HG02973 (cell line): Measurements from ENCODE around the gene MICAL2.

ENCODE experiments used
- ATAC-seq: cut with Tn5 transposase; IDR thresholded peaks from one replicate; pipeline ENCODE4 v1.9.1; 2021; ENCODE audit warnings: moderate library complexity; ENCODE audit not compliant: unreplicated experiment

Gene MICAL2

DNA sequence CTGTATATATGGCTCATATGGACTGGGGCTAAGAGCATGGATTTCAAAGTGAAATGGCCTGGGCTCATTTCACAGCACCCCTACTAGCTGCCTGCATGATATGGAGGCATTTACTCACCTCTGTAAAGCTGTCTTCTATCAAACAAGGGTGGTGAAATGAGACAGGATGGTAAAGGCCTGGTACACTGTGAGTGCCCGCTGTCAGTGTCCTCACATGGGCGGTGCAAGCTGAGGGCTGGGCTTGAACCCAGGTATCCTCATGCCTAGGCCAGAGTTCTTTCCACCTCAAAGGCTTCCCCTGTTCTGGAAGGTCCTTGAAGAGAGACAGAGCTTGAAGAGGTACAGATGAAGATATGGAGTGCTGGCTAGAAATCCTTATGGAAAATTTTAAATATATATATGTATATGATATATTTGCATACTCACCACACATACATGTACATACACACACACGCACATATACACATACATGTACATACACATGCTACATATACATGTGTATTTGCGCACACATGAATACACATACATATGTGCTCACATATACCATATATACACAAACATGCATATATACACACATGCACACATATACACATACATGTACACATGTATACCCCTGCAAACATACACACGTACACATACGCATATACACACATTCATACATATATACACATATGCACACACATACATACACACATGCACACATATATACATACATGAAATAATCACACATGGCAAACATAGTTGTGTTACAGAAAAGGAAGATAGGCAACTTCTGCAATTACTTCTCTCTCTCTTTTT, 44.7 kb downstream of the MICAL2 start:
- ATAC-seq, result no peak

DNA sequence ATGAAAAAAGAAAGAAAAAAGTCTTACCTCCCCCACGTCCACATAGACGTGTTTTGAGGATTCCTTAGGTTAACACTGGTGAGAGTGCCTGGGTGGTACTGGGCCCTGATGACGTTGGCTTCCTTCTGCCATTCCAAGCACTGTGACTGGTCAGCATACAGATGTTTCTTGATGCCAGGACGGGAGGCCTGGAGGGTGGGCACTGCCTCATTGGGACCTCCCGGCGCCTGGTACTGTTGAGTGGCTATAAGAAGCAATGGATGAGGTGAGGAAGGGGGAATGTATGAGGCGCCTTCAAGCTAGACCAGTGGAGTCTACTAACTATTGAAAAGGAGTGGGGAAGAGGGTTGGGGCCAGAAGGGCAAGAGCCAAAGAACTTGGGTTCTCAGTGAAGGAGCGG, 45.3 kb downstream of the MICAL2 start:
- ATAC-seq, result no peak

DNA sequence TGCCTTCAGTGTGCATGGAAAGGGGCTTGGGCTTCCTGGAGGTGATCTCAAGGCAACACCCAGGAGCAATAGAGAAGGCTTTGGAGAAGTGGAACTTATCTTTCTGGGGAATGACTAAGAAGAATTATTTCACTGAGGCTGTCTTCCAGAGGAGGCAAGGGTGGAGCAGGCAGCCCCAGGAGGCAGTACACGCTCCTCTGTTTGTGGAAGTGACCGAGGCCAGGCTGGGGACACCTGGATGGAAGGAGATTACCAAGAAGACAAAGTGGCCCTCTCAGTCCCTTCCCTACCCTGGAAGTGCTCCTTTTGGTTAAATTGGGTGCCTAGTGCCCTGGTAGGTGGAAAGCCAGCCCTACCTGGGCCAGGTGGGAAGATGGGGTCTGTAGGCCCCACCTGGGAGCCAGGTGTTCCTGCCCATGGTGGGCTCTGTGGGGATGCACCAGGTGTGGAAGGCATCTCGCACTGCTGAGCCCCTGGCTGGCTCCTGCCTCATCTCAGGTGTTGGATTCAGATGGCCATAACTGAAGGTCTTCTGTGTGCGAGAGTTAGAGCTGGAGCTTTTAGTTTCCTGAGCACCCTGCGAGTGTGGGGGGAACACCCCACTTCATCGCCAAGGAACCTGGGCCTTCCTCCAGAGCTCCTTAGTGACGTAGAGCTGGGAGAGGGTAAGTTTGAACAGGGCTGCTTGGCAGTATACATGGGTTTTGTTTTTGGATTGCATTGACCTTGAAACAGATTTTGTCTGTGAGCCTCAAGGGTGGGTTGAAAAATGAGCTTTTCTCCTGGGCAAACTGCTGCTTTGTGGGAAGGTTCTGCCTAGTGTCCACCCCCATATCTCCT, 46.1 kb downstream of the MICAL2 start:
- ATAC-seq, result no peak

DNA sequence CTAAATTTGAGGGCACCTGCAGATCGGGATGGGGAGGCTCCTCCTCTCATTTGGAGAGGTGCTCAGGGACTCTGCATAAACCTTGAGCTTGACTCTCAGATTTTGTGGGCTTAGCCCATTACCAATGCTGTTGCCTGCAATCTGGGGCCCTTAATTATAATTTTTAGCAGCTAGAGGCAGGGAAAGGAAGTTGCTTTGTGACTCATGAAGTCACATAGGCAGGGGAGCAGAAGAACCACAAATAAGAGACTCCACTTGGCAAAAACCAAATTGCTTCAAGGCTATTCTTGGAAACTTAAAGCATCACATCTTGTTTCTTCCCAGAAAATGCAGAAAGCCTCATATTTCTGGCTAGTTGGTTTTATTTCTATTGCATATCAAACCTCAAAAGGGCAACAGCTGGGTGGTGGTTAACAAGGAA, 46.9 kb downstream of the MICAL2 start:
- ATAC-seq, result no peak

DNA sequence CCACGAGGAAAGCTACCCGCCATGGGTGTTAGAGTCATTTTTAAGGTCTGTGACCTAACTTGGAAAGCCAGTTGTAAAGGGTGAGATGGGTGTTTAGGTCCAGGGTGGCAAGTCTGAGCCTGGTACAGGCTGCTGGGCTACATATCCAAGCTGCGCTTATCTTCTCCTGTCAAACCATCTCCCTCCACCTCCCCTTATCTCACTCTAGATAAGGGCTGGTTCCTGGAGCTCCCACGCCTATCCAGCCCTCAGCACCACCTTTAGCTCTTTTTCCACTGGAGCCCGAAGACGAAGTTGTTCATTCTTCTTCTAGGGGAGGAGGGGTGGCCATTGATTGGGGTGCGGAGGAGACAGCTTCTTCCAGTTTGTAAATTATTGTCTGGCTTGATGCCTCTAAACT, 48.5 kb downstream of the MICAL2 start:
- ATAC-seq, result no peak

DNA sequence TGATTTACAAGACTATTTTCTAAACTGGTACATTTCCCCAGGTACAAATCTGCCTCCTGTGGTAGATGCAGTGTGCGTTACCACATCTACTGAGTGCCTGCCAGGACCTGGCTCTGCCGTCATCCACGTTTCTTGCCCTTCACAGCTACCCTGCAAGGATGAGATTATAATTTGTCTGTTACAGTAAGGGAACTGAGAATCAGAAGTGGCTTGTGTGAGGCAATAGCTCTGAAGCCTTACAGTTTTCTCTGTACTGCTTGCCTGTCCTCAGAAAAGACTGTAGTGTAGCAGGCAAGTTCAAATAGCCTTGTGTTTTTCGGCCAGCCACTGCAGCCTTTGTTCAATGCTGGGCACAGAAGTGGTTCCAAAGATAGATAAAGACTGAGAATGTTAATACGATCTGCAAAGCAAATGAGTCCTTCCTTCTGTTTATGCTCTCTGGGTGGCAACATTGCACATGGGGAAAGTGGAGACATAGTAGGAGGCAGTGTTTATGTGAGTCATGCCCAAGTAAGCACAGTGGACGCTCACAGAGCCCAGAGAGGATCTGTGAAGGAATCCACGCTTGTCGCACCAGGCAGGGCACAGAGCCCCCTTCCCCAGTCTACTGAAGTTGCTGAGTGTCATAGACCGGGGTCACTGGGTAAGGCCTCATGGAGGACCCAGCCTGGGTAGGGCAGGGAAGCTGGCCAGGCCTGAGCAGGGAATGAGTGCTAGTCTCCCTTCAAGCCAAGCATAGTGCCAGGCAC, 49.1 kb downstream of the MICAL2 start:
- ATAC-seq, result no peak

DNA sequence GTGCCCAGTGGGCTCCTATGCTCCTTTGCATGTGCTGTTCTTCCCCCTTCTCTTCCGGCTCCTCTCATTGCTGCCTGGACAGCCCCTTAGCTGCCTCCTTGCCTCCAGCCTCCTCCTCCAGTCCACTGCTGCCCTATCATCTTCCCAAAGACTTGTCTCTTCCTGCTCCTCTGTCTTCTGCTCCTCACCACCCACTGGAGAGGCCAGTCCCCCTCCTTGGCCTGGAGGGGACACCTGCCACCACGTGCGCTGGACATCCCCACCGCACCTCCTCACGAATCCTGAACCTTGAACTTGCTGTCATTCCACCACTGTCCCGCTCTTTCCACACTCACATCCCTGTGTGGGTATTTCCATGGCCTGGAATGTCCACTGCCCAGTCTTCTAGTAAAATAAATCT, 49.8 kb downstream of the MICAL2 start:
- no peak for ATAC-seq

DNA sequence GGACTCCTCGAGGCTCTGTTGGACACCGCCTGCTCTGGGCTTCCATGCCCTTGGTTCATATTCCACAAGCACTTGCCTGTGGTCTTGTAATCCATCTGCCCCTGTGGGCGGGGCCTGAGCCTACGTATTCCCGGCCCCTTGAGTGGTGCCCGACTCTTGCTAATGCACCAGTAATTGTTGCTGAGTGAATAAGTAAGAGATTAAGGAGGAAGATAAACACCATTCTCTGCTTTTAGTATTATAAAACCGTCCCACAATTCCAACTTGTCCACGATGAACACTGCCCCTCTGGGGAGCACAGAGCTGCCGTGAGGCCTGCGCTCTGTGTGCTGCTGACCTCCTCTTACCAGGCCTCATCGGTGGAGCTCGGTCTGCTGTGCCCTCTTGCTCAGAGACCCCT, 50.3 kb downstream of the MICAL2 start:
- no peak for ATAC-seq

DNA sequence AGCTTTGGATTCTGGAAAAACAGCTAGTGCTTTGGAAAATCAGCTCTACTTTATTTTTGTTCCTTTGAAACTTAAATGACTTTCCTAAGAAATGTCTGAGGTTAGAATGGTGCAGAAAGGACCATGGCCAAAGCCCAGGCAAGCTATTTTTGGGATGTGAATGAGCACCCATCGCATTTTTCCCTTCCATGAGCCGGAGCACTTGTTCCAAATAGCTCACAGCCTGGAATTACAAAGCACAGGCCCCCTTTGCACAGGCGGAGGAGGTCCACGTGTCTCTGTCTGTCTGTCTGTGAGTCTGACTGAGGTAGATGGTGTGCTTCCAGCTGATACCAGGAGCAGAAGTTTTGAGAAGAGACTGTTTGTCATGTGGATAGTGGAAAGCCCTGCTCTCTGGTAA, 50.7 kb downstream of the MICAL2 start:
- ATAC-seq, result no peak

DNA sequence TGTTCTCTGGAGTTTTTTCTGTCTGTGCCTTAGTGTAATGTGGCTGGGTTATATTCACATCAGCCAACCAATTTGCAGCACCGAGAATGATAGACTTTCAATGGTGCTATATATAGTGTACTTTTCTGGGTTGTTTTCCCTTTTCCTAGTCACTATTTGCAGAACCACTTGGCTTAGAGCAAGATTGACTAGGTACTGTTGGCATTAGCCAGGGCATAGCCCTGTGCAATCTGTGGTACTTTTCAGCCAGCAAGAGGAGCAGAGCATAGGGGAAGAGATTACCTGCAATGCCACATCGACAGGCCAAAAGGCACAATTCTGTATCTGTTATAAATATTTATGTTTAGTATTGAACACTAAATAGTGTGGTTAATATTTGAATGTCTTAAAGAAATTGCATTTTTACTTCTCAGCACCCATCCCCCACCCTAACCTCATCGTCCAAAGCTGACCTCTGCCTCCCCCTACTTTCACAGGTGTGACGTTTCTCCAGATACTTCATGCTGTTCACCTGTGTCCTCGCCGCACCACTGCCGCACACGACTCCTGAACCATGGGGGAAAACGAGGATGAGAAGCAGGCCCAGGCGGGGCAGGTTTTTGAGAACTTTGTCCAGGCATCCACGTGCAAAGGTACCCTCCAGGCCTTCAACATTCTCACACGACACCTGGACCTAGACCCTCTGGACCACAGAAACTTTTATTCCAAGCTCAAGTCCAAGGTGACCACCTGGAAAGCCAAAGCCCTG, 51.4 kb downstream of the MICAL2 start:
- no peak for ATAC-seq

DNA sequence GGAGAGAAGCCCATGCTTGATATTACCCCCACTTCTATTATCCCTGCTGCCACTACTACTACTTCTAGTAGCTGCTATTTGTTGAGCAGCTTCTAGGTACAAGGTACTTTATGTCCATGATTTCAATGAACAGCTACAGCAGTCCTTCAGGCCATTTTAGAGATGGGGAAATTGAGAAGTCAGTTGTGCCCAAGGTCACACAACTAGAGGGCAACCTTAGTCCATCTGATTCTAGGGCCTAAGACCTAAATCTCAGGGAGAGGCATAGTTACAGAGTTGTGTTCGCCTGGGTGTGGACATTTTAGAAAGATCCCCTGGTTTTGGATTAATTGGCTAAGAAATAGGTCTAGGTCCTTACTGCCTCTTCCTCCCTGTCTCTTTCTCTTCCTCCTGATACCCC, 52.3 kb downstream of the MICAL2 start:
- ATAC-seq, result no peak

DNA sequence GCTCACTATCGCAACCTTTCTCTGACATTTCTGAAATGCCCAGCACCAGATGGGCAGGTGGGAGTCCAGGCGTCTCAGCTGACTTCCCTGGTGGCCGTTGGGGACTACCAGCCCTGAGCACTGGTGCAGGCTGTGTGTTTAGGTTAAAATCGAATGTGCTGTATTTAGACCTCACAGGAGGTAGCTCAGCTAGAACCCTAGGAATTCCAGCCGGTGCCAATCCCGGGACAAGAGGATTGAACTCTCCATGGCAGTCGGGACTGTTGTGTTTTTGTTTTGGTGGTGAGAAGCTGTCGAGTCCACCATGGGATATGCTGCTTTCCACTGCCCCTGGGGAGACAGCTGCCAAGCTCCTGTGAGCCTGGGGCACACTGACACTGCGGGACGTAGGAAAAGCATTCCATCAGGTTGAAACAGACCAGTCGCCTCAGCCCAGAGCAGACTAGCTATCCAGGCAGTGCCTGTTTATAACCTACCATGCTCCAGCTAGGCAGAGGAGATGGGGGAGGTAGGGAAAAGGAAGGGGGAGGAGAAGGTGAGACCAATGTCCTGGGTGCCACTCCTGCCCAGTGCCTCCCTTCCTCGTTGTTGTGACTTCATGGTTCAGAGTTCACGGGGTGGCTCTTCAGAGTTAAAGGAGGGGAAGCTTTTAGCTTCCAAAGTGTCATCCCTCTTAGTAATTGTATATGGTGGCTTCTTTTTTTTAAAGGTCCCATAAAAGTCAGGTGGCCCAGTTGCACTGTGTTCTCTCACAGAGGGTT, 53.0 kb downstream of the MICAL2 start:
- ATAC-seq, result no peak

DNA sequence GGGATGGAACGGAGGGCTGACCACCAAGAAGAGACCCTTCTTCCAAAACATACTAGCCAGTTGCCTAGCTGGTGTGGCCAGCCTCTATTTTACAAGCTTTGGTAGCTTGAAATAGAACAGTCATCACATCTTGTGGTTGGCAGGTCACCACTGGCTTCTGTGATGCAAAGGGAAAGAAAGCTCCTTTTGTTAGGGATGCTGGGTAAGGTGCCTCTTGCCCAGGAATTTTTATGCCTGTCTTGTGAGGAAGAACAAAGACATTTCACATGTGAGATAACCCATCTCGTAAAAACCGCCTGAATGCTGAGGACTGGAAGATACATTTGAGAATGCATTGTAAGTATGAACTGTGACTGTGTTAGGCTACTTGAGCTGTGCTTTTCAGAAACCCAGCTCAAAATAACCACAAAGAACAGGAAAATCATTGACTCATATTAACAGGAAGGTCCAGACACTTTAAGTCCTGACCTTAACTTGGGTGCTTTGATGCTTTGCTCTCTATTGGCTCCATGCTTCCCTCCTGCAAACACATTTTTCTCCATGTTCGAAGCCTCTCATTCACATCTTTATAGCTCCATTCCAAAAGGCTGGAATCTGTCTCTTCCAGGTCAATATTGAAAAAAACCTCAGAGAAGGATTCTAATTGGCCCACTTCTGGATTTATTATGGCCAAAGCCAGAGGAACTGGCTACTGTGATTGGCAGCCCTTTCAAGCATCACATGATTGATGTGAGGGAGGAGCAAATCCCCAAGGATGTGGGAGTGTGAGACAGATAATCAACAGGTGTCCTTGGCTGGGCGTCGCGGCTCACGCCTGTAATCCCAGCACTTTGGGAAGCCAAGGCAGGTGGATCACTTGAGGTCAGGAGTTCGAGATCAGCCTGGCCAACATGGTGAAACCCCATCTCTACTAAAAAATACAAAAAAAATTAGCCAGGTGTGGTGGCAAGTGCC, 53.9 kb downstream of the MICAL2 start:
- ATAC-seq, result no peak

DNA sequence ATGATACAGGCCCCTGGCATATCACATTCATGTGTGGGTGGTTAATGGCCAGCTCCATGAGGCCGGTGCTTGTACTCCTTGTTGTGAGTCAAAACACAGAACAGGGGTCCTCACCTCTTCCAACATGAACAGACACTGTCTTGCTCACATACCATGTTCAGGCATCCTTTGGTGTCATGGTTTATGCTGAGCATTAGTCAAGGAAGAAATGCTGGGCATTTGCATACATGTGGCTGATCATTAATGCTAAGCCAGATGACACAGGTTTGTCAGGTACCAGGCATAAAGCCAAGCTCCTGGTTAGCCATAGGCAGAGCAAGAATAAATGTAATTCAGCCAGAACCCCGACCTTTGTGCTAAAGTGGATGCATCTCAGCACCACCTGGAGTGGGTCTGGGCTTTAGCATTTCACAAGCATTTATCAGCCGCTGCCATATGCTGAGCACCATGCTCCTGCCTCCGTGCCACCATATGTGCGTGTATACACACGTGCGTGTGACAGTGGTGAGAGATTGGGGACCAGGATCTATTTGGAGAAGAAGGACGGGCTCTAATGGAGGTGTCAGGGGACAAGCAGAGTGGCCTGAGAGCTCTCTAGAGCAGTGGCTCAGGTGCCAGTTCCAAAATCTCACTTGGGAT, 55.0 kb downstream of the MICAL2 start:
- no peak for ATAC-seq

DNA sequence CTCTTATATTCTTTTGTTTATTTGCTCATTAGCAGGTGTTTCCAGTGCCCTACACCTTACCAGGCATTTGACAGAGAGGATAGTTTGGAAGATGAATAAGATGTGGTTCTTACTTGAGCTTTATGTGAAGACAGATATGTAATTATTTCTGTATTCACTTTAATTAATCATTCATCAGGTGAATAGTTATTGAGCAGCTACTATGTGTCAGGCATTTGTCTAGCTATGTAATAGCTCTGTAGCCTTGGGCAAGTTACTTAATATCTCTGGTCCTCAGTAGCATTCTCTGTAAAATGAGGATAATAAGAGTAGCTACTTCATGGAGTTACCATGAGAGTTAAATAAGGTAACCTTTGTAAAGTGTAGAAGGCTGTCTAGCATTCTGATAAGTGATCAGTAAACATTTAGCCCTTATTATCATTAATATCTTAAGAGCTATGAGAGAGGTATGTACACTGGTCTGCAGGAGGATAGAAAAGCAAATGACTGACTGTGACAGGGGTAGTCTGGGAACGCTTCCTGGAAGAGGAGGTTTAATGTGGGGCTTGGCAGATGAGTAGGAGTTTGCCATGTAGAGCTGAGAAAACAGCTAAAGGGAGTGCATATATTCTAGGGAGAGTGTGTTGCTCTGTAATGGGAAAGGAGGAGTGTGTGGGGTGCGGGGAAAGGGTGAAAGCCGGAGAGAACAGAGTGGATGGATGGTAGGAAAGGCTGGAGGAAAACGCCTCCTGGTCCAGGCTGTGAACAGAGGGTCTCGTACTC, 56.1 kb downstream of the MICAL2 start:
- ATAC-seq, result no peak

DNA sequence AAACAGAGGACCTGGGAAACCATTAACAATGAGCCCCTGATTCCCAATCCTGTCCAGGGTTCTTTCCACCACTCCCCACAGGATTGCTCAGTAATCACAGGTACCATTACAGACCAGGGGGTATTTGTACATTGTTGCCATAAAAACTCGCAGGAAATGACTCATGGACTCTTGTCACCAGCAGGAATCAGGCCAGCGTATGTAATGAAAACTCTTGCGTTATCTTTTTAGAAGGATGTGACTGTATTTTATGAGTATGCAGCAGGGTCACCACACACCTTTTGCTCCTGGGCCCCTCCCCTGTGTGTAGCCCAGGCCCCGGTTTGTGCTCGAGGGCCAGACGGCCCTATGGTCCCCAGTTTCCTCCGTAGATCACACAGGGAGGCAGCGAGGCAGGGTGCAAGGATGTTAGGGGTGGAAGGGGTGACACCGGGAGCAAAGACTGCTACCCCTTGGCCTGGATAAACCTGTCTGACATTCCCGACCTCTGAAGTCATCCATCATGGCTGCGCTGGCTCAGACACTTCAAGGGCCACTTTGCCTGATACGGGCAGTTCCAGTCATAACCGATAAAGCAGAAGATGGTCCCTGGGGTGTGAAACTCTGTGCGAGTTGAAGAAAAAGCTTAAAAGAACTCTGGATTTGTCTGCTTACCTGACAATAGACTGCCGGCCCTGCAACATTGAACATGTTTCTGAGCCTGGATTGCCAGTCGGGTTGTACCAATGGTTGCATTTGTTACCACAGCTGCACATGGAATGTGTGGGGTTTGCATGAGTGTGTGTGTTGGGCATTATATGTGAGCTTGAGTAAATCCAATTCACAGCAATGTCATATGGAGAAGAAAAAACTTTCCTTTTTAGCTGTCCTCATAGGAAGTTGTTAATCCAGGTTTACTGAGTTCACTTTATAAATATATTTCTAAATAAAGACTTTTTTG, 56.9 kb downstream of the MICAL2 start:
- ATAC-seq, result no peak

DNA sequence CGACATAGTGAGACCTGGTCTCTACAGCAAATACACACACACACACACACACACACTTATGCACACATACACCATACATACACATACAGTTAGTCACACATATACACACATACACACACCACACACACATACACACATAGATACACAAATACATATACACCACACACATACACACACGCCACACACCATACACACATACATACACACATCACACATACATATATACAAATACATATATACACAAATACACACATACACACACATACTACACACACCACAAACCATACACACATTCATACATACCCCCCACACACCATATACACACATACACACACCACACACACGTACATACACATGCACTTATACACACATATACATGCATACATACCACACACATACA, 57.7 kb downstream of the MICAL2 start:
- no peak for ATAC-seq
